OCI-LY7 (cell line): Measurements from ENCODE around the gene METRN. TPM values are rescaled to one million over a fixed set of nuclear protein-coding genes. Genes with fewer than 3 reads are reported as not detected.

Experiments
- BruUV-seq: library from RNA; stranded (reverse); fragments of 400-500 nt; replicated peaks from 2 replicates; lab custom pipeline; 2021; lab: Mats Ljungman, UMichigan
- CTCF ChIA-PET: fragments of 300-600 bp; sonication (Branson Sonifier 250); formaldehyde crosslinking; loops from one replicate; lab custom pipeline; 2022; ENCODE audit warnings: antibody characterized with exemption; ENCODE audit not compliant: unreplicated experiment; lab: Charles Lee
- POLR2A ChIA-PET: fragments of 300-600 bp; sonication (Branson Sonifier 250); formaldehyde crosslinking; loops from one replicate; lab custom pipeline; 2022; ENCODE audit warnings: antibody characterized with exemption; lab: Charles Lee
- DNase-seq: peaks from one replicate; pipeline ENCODE4 v3.0.0-alpha.2; 2015; ENCODE audit warnings: low spot score
- H2AFZ ChIP-seq: fragments of 200-600 bp; sonication (generic), shearing (Covaris generic); 2 replicates; pipeline ENCODE4 v1.6.1; 2014; ENCODE audit warnings: mild to moderate bottlenecking, antibody characterized with exemption, low read length, moderate library complexity
- H3K27ac ChIP-seq: fragments of 200-600 bp; sonication (generic); 2 replicates; pipeline ENCODE4 v1.5.1; 2014; ENCODE audit warnings: mixed run types, low read depth, mild to moderate bottlenecking, moderate library complexity, low read length, inconsistent platforms; ENCODE audit not compliant: poor library complexity, severe bottlenecking
- H3K36me3 ChIP-seq: fragments of 200-600 bp; sonication (generic); 2 replicates; pipeline ENCODE4 v1.6.1; 2014; ENCODE audit warnings: mild to moderate bottlenecking, antibody characterized with exemption, low read length, moderate library complexity, mixed read lengths; ENCODE audit not compliant: insufficient read depth
- H3K4me1 ChIP-seq: fragments of 200-600 bp; sonication (generic); 2 replicates; pipeline ENCODE4 v1.5.1; 2014; ENCODE audit warnings: mild to moderate bottlenecking, low read length; ENCODE audit not compliant: insufficient read depth, poor library complexity, severe bottlenecking
- H3K4me2 ChIP-seq: fragments of 200-600 bp; sonication (generic); 2 replicates; pipeline ENCODE4 v1.6.1; 2014; ENCODE audit warnings: mild to moderate bottlenecking, low read length
- H3K4me3 ChIP-seq: fragments of 200-600 bp; sonication (generic); 2 replicates; pipeline ENCODE4 v1.5.1; 2014; ENCODE audit warnings: mild to moderate bottlenecking, low read depth, low read length; ENCODE audit not compliant: poor library complexity, severe bottlenecking
- H3K79me2 ChIP-seq: fragments of 200-600 bp; sonication (generic); 2 replicates; pipeline ENCODE4 v1.6.1; 2016; ENCODE audit warnings: low read depth, mild to moderate bottlenecking, low read length, moderate library complexity, mixed read lengths; ENCODE audit not compliant: insufficient read depth
- H3K9me2 ChIP-seq: fragments of 200-600 bp; sonication (generic); 2 replicates; pipeline ENCODE4 v1.6.1; 2016; ENCODE audit warnings: mild to moderate bottlenecking, low read length, mixed read lengths; ENCODE audit not compliant: insufficient read depth
- H3K9me3 ChIP-seq: fragments of 200-600 bp; sonication (generic); 2 replicates; pipeline ENCODE4 v1.6.1; 2014; ENCODE audit warnings: mild to moderate bottlenecking, mixed run types, low read length, mixed read lengths
- H4K20me1 ChIP-seq: fragments of 200-600 bp; sonication (generic); 2 replicates; pipeline ENCODE4 v1.6.1; 2014; ENCODE audit warnings: mild to moderate bottlenecking, antibody characterized with exemption, low read length, moderate library complexity, mixed read lengths; ENCODE audit not compliant: insufficient read depth
- CTCF ChIP-seq: fragments of 200-600 bp; sonication (generic); conservative IDR thresholded peaks from 2 replicates; pipeline ENCODE4 v1.5.1; 2014; ENCODE audit warnings: mild to moderate bottlenecking, antibody characterized with exemption, low read length, moderate library complexity, mixed read lengths
- EZH2phosphoT487 ChIP-seq: fragments of 200-600 bp; sonication (generic); IDR thresholded peaks from 2 replicates; pipeline ENCODE4 v1.6.1; 2018; ENCODE audit warnings: low read depth, borderline replicate concordance, mild to moderate bottlenecking, mixed run types, antibody characterized with exemption, low read length, moderate library complexity, mixed read lengths
- intact Hi-C: fragments of 100-400 bp; cut with micrococcal nuclease; formaldehyde crosslinking; loops from one replicate; pipeline ENCODE4 v1.10.0; 2022; ENCODE audit not compliant: unreplicated experiment
- total RNA-seq, 2 experiments: library from RNA; depleted of rRNA in 1 of 2; stranded (reverse); fragments of >200 nt in 1 of 2; shearing (Covaris generic) in 1 of 2; gene quantifications; 2 replicates each; pipeline ENCODE4 v1.2.3, GENCODE V29; 2014 to 2022

METRN gene
- total RNA-seq, 2 experiments from 2014 or later, result 14.4 to 15.9 TPM

GRCh38 chr16:693364-693763, 21.6 kb upstream of the METRN start:
- no TSS peak for BruUV-seq
- no peak for DNase-seq
- H2AFZ ChIP-seq, result no peak overlapping the region
- H3K79me2 ChIP-seq, result 0 out of 2 replicates have a peak, but pooled peaks cover 8% of the 10 kb centered on the region
- intact Hi-C loops, result no loop called here
- H3K4me3 ChIP-seq, result no peak overlapping the region
- peaks cover 27% of the 10 kb centered on the region for H3K4me1 ChIP-seq
- H4K20me1 ChIP-seq, result no peaks in the 10 kb centered on the region
- no peak overlapping the region for H3K4me2 ChIP-seq
- TF ChIP-seq CTCF (no peak), EZH2phosphoT487 (no peak; the same call in 1 of the 2 replicates)
- no peak overlapping the region for H3K27ac ChIP-seq
- POLR2A ChIA-PET, result no interaction called here
- no peaks in the 10 kb centered on the region for H3K9me3 ChIP-seq
- H3K36me3 ChIP-seq, result no peaks in the 10 kb centered on the region
- H3K9me2 ChIP-seq, result no peaks in the 10 kb centered on the region
- CTCF ChIA-PET, result no interaction called here

GRCh38 chr16:693766-694165, 21.2 kb upstream of the METRN start:
- no TSS peak for BruUV-seq

More at GRCh38 chr16:693766-694165, 21.2 kb upstream of the METRN start:
- no peaks in the 10 kb centered on the region for H3K9me3 ChIP-seq
- CTCF ChIA-PET, result no interaction called here
- no peak for DNase-seq
- no peaks in the 10 kb centered on the region for H3K9me2 ChIP-seq
- H3K36me3 ChIP-seq, result no peaks in the 10 kb centered on the region
- intact Hi-C loops, result no loop called here
- no peak overlapping the region for H2AFZ ChIP-seq
- TF ChIP-seq CTCF (no peak), EZH2phosphoT487 (no peak)
- POLR2A ChIA-PET, result no interaction called here
- H3K4me1 ChIP-seq, result peaks cover 25% of the 10 kb centered on the region
- peak overlapping the region; percentile 60; the same call in 1 of the 2 replicates for H3K4me2 ChIP-seq
- H3K27ac ChIP-seq, result no peak overlapping the region
- H3K4me3 ChIP-seq, result peak overlapping the region; percentile 40
- H3K79me2 ChIP-seq, result 0 out of 2 replicates have a peak, but pooled peaks cover 8% of the 10 kb centered on the region
- no peaks in the 10 kb centered on the region for H4K20me1 ChIP-seq
